ENCODE measurements around the gene MYBBP1A.

DNA sequence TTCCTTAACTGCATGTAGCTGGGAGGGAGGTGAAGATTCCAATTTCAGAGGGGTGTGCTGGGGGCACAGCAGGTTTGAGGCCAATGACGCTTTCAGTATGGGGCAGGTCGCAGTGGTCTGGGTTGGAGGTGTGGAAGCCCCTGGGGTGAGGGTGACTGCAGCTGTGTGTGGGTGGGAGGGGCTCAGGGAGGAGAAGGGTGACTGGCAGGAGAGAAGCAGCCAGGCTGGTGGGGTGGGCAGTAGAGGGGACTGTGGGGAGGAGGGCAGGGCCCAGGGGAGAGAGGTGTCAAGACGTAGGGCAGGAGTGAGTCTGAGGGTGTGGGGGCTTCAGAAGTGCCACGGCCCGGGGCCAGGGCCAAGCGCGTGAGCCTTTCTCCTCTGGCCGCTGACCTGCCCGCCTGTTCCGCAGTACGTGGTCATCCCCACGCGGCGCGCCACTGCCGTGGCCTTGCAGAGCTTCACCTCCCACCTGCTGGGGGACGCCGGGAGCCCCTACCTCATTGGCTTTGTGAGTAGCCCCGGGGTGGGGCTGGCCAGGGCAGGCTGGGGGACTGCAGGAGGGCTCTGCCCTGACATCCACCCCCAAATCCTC lies 19.4 kb downstream of the MYBBP1A start:
- TF ChIP-seq, protein P1, sequence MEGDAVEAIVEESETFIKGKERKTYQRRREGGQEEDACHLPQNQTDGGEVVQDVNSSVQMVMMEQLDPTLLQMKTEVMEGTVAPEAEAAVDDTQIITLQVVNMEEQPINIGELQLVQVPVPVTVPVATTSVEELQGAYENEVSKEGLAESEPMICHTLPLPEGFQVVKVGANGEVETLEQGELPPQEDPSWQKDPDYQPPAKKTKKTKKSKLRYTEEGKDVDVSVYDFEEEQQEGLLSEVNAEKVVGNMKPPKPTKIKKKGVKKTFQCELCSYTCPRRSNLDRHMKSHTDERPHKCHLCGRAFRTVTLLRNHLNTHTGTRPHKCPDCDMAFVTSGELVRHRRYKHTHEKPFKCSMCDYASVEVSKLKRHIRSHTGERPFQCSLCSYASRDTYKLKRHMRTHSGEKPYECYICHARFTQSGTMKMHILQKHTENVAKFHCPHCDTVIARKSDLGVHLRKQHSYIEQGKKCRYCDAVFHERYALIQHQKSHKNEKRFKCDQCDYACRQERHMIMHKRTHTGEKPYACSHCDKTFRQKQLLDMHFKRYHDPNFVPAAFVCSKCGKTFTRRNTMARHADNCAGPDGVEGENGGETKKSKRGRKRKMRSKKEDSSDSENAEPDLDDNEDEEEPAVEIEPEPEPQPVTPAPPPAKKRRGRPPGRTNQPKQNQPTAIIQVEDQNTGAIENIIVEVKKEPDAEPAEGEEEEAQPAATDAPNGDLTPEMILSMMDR (IDR thresholded peaks at IDR 0.05): no peak
- no peak for TF ChIP-seq POLR2A (IDR thresholded peaks at IDR 0.05)
